Measurements from ENCODE around the gene HBG2. TPM values are rescaled to one million over a fixed set of nuclear protein-coding genes. Genes with fewer than 3 reads are reported as not detected.

The HBG2 gene
- total and polyA plus RNA-seq, 2 experiments from 2014 or later: not detected

DNA sequence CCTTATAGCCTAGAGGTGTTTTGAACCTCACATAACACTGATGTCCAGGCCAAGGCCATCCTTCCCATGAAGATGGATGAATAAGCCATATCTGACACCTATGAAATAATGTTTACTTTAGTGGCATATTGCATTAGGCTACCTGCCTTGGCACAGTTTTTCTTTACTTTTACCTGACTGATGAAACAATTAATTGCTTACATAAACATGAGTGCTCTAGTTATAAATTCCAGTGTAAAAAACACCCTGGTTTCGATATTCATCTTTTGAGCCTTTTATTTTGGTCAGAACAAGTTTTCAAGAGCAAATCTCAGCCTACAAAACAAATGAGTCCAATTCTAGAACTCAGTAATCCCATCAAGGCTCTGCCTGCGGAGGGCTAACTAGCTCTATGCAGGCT is 22.1 kb upstream of the HBG2 start:
- TF ChIP-seq EZH2phosphoT487 (IDR thresholded peaks at IDR 0.05; ENCODE audit: low read depth, severe bottlenecking, unreplicated experiment): no peak
- TF ChIP-seq, protein P1, sequence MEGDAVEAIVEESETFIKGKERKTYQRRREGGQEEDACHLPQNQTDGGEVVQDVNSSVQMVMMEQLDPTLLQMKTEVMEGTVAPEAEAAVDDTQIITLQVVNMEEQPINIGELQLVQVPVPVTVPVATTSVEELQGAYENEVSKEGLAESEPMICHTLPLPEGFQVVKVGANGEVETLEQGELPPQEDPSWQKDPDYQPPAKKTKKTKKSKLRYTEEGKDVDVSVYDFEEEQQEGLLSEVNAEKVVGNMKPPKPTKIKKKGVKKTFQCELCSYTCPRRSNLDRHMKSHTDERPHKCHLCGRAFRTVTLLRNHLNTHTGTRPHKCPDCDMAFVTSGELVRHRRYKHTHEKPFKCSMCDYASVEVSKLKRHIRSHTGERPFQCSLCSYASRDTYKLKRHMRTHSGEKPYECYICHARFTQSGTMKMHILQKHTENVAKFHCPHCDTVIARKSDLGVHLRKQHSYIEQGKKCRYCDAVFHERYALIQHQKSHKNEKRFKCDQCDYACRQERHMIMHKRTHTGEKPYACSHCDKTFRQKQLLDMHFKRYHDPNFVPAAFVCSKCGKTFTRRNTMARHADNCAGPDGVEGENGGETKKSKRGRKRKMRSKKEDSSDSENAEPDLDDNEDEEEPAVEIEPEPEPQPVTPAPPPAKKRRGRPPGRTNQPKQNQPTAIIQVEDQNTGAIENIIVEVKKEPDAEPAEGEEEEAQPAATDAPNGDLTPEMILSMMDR (IDR thresholded peaks at IDR 0.05; ENCODE audit: poor library complexity): no peak
- TF ChIP-seq EZH2 (IDR thresholded peaks at IDR 0.05; ENCODE audit: borderline replicate concordance): no peak
- H3K36me3 ChIP-seq (replicated peaks; ENCODE audit: insufficient read depth, low read depth): no peaks in the 10 kb centered on the region

DNA sequence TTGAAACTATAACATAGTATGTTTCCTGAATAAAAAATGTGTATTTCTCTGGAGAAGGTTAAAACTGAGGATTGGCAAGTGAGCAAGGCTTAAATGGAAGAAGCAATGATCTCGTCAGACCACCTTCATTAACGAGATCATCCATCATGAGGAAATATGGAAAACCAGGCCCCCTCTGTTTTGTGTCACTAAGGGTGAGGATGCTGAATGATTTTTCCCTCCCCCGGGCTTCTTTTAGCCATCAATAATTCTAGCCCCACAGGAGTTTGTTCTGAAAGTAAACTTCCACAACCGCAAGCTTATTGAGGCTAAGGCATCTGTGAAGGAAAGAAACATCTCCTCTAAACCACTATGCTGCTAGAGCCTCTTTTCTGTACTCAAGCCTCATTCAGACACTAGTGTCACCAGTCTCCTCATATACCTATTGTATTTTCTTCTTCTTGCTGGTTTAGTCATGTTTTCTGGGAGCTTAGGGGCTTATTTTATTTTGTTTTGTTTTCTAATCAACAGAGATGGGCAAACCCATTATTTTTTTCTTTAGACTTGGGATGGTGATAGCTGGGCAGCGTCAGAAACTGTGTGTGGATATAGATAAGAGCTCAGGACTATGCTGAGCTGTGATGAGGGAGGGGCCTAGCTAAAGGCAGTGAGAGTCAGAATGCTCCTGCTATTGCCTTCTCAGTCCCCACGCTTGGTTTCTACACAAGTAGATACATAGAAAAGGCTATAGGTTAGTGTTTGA is 21.0 kb upstream of the HBG2 start:
- Histone ChIP-seq H4K20me1 (ENCODE audit: insufficient read depth, poor library complexity, severe bottlenecking) (no peaks in the 10 kb centered on the region), H3K27ac (no peak overlapping the region), H3K4me2 (no peak overlapping the region), H3K27me3 (no peaks in the 10 kb centered on the region), H3K9me3 (ENCODE audit: low read depth) (no peaks in the 10 kb centered on the region), H3K36me3 (replicated peaks; ENCODE audit: insufficient read depth, low read depth) (no peaks in the 10 kb centered on the region), H3K79me2 (no peaks in the 10 kb centered on the region), H3K9me2 (replicated peaks; ENCODE audit: insufficient read depth) (no peaks in the 10 kb centered on the region), H3K4me3 (no peak overlapping the region), H2AFZ (no peak overlapping the region), H3K4me1 (ENCODE audit: insufficient read depth) (no peaks in the 10 kb centered on the region)
- 66% methylated on average over 6 of the region's 6 CpGs for WGBS (ENCODE audit: low lambda C conversion rate, missing lambda C conversion rate)
- DNase-seq (ENCODE audit: low spot score): no peak
- TF ChIP-seq EZH2 (IDR thresholded peaks at IDR 0.05; ENCODE audit: borderline replicate concordance) (no peak), EZH2phosphoT487 (IDR thresholded peaks at IDR 0.05; ENCODE audit: low read depth, severe bottlenecking, unreplicated experiment) (no peak)
- TF ChIP-seq, protein P1 (IDR thresholded peaks at IDR 0.05; ENCODE audit: poor library complexity): no peak

More for the DNA sequence above, 22.1 kb upstream of the HBG2 start:
- H3K27me3 ChIP-seq: no peaks in the 10 kb centered on the region
- no peak overlapping the region for H2AFZ ChIP-seq
- H3K9me3 ChIP-seq (ENCODE audit: low read depth): no peaks in the 10 kb centered on the region
- no peaks in the 10 kb centered on the region for H4K20me1 ChIP-seq (ENCODE audit: insufficient read depth, poor library complexity, severe bottlenecking)
- H3K27ac ChIP-seq: no peak overlapping the region
- H3K4me2 ChIP-seq: no peak overlapping the region
- no peaks in the 10 kb centered on the region for H3K79me2 ChIP-seq
- H3K4me1 ChIP-seq (ENCODE audit: insufficient read depth): no peaks in the 10 kb centered on the region
- no peak for DNase-seq (ENCODE audit: low spot score)
- H3K9me2 ChIP-seq (replicated peaks; ENCODE audit: insufficient read depth): no peaks in the 10 kb centered on the region
- H3K4me3 ChIP-seq: no peak overlapping the region
- WGBS (ENCODE audit: low lambda C conversion rate, missing lambda C conversion rate): 89% methylated on average over 2 of the region's 2 CpGs

DNA sequence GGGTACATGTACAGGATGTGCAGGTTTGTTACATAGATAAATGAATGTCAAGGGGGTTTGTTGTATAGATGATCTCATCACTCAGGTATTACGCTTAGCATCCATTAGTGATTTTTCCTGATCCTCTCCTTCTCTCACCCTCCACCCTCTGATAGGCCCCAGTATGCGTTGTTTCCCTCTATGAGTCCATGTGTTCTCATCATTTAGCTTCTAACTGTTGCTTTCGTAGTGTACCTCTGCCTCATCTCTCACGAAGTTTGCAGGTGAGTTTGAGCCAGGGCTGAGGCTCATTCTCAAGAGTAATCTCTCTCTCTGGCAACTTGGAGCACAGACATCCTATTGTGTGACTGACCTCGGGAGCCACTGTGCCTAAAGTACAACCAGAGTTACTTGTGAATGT is 19.8 kb upstream of the HBG2 start:
- Histone ChIP-seq H3K27ac (no peak overlapping the region), H3K4me3 (no peak overlapping the region), H3K79me2 (no peaks in the 10 kb centered on the region), H3K9me3 (ENCODE audit: low read depth) (no peaks in the 10 kb centered on the region), H3K9me2 (replicated peaks; ENCODE audit: insufficient read depth) (no peaks in the 10 kb centered on the region), H3K4me2 (no peak overlapping the region), H3K4me1 (ENCODE audit: insufficient read depth) (no peaks in the 10 kb centered on the region), H3K27me3 (no peaks in the 10 kb centered on the region), H3K36me3 (replicated peaks; ENCODE audit: insufficient read depth, low read depth) (no peaks in the 10 kb centered on the region), H4K20me1 (ENCODE audit: insufficient read depth, poor library complexity, severe bottlenecking) (no peaks in the 10 kb centered on the region), H2AFZ (no peak overlapping the region)
- no peak for DNase-seq (ENCODE audit: low spot score)
- 69% methylated on average over 5 of the region's 5 CpGs for WGBS (ENCODE audit: low lambda C conversion rate, missing lambda C conversion rate)
- TF ChIP-seq EZH2 (IDR thresholded peaks at IDR 0.05; ENCODE audit: borderline replicate concordance): no peak
- TF ChIP-seq EZH2phosphoT487 (IDR thresholded peaks at IDR 0.05; ENCODE audit: low read depth, severe bottlenecking, unreplicated experiment): no peak
- TF ChIP-seq, protein P1 (IDR thresholded peaks at IDR 0.05; ENCODE audit: poor library complexity): no peak
